GM19328 (cell line): ENCODE measurements around the gene TNFAIP1.
A peak's percentile ranks its signal among the peaks of the same experiment; 100 is the strongest.

Experiments used
- ATAC-seq: cut with Tn5 transposase; IDR thresholded peaks from one replicate; pipeline ENCODE4 v1.9.1; 2021; ENCODE audit warnings: mild to moderate bottlenecking, moderate library complexity; ENCODE audit not compliant: unreplicated experiment

The TNFAIP1 gene

DNA sequence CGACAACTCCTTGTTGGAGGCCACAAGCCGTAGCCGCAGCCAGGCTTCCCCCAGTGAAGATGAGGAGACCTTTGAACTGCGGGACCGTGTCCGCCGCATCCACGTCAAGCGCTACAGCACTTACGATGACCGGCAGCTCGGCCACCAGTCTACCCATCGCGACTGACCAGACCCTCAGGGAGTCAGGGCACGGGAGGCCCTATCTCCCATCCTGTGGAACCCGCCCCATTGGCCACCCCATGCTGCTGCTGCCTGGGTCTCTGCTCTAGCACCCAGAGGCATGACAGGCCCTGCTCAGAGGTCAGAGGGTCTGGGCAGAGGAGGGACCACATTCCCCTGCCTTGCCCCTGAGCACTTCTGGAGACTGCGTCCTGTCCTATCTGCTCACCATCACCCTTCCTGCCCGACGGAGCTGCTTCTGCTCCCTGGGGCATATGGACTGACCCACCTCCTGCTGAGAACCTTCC is 8.9 kb downstream of the TNFAIP1 start:
- ATAC-seq: no peak

DNA sequence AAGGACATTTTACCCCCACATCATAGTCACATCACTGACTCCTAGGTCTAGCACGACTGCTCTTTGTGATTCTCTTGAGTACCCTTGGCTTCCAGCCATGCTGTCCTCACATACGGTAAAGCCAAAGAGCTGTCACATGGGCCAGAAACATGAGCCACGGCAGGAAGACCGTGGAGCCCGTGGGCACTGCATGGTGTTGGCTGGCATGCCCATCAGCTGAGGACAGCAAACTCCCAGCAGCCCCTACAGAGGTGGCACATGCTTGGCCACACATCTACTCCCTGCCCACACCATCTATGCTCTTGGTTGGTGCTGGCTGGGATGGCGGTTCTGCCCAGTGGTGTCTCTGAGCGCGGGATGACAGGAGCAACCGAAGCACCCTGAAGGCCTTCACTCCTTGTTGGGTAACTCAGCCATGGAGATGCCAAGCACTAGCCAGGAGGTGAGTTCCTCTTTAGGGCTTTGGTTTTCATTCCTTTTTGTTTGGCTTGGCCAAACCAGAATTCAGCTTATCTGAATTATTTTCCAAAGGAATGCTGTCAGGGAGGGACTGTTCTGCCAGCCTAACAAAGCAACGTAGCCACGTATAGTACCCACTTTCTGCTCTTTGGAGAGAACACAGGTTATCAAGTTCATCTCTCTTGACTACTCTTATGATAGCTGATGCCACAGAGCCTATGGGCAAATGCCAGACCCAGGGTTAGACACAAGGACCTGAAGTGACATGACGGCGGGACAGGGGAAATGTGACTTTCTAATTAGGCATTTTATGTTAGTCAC is 10.0 kb downstream of the TNFAIP1 start:
- ATAC-seq: no peak

DNA sequence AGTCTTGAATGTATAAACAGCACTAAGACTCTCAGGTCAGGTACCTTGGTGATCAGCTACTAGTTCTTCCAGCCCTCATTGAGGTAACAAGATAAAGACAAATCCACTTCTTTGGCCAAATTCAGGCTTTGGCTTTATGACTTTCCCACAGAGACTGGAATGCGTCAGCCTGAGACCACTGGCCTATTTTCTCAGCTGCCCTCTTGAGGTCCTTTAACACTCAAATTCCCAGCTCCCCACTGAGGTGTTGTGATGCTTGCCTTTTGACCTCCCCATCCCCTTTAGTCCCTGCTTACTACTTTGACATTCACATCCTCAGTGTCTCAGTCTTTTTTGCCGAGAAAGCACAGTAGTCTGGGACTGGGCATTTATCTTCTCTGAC is 10.6 kb downstream of the TNFAIP1 start:
- no peak for ATAC-seq

DNA sequence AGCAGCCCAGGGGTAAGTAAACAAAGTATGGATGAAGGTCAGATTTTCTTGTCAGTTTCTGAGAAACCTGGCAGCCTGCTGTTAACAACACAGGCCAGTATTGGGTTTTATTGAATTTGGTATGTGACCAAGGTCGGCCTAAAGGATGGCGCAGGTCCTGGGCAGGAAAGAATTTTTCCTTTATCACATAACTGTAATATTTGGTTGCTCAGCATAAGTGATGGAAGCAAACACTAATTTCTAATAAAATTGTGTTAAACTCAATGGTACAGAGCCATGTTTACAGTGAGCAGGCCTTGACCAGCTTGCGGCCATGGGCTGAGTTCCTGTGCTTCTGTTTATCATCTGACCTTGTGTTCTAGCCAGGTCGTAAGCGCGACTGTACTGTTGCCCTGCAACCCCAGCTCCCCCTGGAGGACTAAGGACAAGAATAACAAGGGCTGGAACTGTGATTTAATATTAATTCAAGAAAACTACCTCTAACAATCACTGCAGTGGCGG is 11.2 kb downstream of the TNFAIP1 start:
- no peak for ATAC-seq

DNA sequence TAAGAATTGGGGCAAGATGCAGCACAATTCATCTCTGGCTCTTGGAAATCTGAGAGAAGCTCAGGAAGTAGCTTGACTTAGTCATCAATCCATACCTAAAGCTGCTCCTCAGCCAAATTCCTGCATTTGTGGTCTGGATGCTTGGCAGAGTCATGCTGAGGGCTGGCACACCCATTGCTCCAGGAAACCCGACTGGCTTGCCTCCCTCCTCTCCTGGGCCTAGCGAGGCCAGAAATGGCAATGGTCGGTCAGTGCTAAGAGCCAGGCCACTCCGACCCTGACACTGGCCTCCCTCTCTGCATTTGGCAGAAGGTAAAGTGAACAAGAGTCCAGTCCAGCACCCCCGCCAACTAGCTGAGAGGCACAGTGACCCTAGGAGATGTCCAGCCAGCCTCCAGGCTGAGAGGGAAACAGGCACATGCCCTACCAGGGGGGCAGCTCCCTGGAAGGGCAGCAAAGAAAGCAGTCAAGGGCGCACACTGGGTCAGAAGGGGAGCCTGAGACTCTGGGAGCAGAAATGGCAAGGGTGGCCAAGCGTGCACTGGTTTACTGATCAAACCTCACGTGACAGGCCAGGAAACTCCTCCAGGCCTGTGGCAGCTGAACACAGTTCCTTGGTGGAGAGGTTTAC is 11.8 kb downstream of the TNFAIP1 start:
- ATAC-seq: no peak

DNA sequence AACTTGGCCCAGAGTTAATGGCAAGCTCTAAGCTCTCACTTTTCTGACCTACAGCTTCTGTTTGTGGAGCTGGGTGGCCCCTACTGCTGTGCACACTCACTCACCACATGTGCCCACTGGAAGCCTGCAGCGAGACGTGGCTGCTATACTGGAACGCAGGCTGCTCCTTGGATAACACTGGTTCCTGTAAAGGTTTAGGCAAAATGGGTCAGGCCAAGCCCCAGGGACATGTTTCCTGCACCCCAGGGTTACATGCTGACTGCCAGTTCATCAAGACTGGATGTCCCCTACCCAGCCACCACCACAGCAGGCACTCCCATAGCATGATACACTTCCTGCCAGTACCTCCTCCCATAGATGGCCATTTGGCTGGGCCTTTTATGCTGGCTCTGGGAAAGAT is 13.4 kb downstream of the TNFAIP1 start:
- no peak for ATAC-seq

DNA sequence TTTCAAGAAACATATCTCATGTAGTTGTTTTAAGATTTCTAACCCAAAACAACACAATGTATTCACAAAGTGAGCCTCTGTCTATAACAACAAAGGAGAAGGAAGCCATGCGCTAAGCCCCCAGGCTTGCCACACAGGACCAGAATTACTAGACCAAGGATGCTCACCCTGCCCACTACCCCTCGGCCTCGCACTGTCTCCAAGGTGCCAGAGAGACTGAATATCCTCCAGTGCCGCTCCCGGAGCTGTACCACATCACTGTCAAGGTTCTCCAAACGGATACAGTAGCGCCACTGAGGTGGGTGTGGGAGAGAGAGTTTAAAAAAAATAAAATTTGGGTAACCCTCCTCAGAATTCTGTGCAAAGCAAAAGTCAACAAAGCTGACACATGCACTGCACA is 14.7 kb downstream of the TNFAIP1 start:
- ATAC-seq: no peak

DNA sequence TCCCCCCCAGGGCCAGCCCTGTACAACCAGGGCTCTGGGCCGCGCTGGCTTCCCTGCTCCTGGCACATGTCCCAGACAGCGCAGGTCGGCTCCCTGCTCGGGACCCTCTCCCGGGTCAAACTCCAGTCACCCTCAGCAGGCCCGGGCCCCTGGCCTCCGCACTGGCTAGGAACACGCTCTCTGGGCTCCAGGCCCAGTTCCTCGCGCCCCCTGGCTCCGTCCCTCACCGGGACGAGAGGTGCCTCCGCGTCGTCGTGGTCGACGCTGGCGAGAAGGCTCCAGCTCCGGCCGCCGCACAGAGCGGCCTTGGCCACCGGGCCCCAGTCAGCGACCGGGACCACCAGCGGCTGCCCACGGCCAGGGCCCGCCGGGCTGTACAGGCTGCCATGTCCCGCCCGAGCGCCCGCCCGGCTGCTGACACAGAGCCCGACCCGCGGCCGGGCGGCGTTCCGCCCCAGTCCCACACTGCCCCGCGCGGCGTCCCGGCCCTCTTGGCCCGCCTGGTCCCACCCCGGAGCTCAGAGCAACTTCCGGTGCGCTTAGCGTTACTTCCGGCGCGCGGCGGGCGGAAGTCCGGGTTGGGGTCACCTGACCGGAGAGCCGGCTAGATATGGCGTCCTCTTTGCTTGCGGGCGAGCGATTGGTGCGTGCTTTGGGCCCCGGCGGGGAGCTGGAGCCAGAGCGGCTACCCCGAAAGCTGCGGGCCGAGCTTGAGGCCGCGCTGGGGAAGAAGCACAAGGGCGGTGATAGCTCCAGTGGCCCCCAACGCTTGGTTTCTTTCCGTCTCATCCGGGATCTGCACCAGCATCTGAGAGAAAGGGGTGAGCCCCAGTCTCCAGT is 21.7 kb downstream of the TNFAIP1 start, which contains the start of gene POLDIP2:
POLDIP2 (minus strand) TSS at position 467 of the 840 bp plus-strand sequence; CDS start at position 388, 79 bp downstream.
- ATAC-seq: peak; percentile 97

DNA sequence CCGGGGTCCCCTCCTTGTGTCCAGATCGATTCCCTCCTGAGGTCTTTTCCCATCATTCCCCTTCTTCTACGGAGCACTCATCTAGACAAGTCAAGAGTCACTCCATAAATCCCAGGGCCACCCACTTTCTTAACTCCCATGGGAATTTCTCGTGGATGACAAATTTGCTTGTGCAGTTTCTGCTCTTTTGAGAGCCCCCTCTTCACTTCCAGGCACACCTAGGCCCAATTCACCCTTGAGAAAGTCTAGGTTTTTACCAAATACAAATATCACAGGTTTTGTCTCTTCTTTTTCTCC is 22.3 kb downstream of the TNFAIP1 start:
- ATAC-seq: no peak

DNA sequence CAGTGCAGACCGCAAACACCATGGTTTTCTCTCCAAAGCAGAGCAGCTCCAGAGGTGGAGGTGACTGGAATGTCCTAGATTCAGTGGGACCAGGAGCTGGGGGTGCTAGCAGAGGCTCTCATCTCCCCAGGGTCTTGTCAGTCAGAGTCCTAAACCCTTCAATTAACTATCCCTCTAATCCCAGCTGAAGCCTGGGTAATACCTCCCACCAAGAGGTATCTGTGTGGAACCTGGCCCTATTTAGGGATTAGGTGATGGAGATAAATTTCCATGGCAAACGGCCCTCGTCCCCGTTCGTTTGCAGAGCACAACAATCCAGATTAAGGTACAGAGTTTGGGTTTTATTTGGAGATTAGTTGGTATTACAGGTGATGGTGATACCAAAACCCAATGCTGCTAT is 27.6 kb downstream of the TNFAIP1 start:
- ATAC-seq: no peak

DNA sequence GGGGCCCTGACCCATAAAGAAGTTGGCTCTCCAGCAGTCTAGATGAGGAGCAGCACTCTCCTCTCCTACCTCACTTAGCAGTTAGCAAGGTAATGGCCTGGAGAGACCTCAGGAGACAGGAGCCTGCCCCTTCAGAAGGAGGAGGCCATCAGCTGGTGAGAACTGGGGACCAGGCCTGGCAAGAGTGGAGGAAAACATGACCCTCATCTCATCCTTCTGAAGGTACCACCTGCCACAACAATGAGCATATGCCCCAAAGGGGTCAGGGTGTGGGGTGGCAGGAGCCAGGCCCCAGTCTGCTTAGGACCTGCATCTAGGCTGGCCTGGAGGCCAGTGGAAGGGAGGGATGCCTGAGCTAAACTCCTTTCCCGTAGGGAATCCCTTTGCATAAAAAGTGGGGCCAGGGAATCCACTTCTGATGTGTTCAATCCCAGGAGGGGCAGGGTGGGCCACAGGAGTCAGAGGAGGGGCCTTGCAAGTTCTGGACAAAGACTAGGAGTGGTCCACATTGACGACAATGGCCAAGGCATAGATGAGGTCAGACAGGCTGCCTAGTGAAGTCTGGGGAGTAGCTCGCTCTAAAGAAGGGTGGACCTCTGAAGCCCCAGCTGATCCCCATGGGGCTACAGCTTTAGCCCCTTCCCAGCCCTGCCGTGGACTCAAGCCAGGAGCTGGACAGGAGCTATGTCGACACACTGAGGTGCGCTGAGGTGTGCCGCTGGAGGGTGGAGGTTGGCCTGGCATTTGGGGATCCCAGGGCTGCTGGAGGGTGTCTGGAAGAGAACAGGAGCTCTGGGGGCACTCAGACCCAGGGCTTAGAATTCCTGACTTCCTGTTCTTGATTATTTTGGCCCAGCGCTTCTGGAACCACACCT is 28.5 kb downstream of the TNFAIP1 start:
- no peak for ATAC-seq

DNA sequence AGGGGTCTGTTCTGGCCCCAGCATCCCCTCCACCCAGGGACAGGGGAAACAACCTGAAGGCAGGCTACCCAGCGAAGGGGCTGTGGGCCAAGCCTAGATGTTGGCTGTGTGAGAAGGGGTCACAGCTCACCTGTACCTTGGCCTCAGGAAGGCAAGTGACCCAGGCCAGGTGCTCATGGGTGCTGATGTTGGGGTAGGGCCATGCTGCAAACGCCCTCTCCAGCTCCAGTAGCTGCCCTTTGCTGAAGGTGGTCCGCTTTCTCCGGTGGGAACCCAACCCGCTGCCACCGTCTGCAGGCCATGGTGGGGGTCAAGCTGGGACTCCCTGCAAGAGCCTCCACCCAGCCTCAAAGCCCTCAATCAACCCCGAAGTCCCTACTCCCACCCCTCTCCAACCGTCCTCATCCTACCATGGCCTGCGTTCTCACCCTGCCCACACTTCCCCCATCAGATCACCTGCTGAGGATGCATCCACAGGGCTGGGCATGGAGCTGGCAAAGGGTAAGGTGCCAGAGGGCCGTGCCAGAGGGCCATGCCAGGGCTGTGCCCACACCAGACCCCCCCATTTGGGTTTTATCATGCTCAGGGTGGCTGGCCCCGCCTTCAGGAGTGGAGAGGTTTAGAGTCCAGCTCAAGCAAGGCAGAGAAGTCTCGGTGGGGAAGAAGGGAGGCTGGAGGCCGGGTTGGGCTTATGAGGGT is 29.3 kb downstream of the TNFAIP1 start, which contains the start of gene SEBOX:
SEBOX (minus strand) TSS at position 535 of the 699 bp plus-strand sequence; CDS start at position 487, 48 bp downstream.
- ATAC-seq: no peak

DNA sequence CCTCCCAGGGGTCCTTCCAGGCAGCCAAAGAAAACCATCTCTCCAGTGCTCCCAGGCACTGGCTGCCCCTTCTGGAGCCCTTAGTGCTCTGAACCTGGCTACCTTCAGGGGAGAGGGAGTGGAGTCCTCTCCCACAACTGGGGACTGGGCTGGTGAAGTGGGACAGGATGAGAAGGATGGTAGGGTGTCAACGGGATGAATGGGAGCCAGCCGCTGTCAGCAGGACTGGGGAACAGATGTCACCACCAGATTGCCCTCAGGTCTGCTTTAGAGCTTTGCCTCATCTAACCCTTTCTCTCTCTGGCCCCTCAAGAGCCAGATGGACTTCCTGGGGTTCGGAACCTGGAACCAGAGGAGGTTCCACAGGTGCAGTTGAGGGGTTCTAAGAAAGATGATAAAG is 29.9 kb downstream of the TNFAIP1 start:
- ATAC-seq: no peak

DNA sequence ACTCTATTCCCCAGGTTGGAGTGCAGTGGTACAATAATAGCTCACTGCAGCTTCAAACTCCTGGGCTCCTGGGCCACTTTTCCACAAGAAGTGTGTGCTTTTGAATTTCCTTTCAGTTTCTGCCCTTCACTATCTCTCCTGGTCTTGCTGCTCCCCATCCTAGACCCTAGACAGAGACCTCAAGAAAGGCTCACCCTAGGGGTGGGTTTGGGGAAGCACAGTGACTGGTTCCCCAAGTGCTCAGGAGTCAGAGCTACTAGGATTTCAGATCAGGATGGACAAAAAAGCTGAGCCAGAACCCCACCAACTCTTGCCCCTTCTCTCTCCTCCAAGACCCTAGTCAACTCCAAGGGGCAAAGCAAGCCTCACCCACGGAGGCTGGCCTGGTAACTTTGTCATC is 31.0 kb downstream of the TNFAIP1 start:
- ATAC-seq: no peak

DNA sequence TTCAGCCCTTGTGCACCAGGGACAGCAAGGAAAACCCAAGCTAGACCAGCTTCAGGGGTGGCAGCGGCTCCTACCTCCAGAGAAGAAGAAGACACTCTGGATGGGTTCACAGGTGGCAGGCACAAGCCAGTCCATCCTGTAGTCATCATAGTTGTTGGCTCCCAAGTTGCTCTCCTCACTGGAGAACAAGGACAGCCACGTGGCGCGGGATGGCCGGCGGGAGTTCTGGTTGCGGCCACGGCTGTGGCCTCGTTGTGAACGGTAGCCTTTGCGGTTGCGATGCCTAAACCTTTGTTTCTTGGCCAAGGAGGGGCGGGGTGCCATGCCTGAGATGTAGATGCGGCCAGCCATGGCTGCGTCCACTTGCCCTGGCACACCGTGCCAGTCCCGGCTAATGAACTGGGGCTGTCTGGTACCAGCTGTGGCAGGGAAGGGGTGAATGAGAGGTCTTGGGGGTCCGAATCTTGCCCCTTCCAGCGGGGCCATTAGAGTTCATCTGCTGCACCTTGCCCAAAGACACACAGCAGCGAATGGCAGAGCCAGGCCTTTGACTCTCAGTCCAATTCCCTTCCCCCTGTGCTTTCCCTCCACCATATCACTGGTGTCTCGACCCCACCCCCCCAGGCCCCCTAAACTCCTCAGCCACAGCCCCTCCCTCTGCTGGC is 32.2 kb downstream of the TNFAIP1 start:
- ATAC-seq: no peak

DNA sequence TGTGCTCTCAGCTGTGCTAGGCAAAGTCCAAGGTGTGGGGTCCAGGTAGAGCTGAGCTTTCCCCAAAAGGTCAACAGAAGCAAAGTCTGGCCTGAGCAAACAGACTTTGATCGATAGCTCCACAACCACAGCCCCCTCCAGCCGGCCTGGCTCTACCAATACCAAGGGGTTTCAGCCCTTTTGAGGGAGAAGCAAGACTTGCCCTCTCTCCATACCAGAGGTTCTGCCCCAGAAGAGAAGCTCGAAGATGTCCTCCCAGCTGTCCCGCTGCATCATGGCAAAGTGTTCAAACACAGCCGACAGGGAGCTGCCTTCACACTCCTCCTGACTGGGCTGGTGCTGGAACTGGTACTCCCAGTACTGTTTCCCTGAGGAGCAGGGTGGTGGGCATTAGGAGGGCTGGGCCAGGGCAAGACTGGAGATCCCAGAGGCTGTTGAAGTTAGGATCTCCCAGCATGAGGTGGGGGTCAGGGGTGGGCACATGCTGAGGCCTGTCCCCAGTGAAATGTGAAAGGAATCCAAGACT is 32.8 kb downstream of the TNFAIP1 start:
- ATAC-seq: no peak

DNA sequence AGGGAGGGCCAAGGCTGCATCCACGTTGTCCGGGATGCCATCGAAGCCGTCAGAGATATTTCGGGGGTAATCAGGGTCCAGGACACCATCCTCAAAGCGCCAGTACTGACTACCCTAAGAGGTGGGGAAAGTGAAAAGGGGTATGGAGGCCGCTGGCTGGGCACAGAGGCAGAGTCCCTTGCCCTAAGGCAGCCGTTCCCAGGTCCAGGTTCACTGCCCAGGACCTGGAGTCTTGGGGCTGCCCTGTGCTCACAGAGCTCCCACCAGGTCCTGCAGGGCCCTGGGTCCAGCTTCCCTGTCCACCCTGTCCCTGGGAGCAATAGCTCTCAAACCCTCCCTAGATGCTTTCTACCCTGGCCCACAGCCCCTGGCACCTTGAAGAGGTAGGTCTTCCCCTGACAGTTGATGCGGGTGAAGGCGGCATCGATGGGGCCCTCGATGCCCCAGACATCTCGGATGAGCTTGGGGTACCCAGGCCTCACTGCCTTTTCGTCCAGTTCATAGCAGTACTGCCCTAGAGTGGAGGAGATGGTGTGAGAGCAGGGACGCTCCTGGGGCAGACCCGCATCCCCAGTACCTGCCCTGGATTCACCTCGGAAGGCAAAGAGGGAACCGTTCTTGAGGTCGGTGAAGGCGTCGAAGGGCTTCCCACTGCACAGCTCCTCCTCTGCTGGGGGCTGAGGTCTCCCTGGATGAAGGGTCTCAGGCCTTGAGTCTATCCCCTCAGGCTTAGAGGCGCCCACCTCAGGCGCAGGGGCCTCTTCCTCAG is 33.5 kb downstream of the TNFAIP1 start:
- no peak for ATAC-seq

DNA sequence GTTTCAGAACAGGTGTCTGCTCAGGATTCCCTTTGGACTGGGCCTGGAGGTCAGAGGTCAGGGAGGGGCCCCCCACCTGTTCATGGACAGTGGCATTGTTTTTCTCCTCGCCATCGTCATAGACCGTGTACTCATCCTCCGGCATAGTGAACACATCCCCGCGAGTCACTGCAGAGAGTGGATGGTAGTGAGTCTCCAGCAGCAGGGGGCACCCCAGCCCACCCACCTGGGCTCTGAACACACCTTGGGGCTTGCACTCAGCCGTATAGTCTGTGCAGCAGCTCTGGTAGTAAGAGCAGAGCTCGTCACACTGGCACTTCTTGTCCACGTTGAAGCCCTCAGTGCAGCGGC is 34.1 kb downstream of the TNFAIP1 start:
- no peak for ATAC-seq
